ENCODE measurements around the gene DNMBP.
A peak's percentile ranks its signal among the peaks of the same experiment; 100 is the strongest.
"Not testable (repeated sequence)": the region's sequence is repeated elsewhere in the genome, so short reads cannot be mapped to it uniquely, and the experiment has no call there.

Gene DNMBP

DNA sequence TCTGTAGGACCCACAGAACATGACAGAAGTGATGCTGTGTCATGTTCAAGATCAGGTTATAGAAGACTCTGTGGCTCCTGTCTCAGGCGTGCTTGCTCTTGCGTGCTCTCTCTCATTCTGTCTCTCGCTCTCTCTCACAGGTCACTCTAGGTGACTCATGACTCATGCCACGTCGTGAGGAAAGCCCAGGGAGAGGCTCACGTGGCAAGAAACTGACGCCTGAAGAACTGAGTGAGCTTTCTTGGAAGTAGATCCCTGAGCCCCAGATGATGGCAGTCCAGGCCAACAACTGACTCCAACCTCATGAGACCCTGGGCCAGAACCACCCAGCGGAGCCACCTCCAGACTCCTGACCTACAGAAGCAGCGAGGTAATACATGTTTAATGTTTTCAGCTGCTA is 103.3 kb downstream of the DNMBP start:
- DNase-seq, result no peak

DNA sequence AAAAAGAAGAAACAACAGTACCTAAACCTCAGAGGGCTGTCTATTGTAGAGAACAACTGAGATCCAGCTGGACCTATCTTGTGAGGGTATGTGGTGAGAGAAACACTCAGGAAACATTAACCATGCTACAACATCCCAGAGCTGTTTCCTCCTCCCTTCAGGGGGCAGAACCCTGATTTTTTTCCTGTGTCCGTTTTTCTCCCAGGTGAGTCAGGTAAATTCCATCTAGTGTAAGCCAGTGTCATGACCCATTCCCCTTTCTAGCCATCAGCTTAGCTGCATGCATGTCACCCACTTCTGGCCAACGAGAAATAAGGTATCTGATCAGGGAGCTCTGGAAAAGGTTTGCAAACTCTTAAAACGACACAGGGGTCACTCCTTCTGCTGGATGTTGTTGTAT is 103.8 kb downstream of the DNMBP start:
- no peak for DNase-seq

DNA sequence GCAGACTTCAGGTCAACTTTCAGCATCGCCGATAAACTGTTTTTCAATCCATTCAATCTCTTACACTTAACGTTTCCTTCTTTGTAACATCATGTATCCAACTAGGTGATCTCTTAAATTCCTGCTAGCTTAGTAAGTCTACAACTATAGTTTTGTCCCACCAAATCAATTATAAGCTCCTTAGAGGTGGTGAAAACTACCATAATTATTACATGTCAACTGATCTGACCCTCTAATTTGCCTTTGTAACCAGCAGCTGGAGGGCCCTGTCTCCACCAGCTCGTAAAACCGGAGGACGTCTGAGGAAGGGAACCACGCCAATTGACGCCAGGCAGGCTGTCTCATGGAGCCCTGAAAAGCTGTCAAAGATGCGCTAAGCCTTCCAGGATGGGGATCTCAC is 113.9 kb downstream of the DNMBP start:
- DNase-seq, result no peak

GRCh38 chr10:99895066-99895465 is 114.7 kb downstream of the DNMBP start:
- not testable (repeated sequence) for DNase-seq

- DNase-seq, result no peak
These were observed 115.1 kb downstream of the DNMBP start for GRCh38 chr10:99894613-99895012.

DNA sequence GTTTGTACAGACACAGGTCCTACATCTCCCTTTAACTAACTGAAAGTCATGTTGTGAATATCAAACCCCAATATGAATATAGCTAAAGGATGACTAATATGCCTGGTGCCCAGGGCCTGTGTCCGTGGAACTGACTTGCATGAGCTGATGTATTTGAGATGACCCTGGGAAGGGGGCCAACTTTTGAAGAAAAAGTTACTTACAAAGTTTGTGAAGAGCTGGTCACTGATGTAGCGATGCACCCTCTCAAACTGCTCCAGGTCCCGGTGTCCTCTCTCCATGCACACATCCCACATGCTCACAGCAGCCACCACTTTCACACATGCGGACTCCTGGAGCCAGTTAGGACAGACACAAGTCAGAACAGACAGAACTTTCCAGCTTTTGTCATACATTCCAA is 121.1 kb downstream of the DNMBP start:
- no peak for DNase-seq

DNA sequence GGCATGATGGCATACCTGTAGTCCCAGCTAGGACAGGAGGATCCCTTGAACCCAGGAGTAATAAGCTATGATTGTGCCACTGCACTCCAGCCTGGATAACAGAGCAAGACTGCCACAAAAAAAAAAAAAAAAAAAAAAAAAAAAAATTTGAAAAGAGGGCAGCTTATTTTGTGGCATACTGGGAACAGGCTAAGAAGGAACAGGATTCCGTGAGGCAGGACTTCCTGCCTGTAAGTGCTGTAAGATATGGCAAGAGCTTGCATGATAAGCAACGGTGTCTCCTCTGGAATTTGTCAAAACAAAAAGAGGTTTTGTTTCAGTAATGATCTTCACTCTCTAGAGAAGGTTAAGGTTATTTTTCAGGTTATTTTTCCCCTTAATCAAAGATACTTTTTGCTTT is 126.2 kb downstream of the DNMBP start:
- DNase-seq, result no peak

DNA sequence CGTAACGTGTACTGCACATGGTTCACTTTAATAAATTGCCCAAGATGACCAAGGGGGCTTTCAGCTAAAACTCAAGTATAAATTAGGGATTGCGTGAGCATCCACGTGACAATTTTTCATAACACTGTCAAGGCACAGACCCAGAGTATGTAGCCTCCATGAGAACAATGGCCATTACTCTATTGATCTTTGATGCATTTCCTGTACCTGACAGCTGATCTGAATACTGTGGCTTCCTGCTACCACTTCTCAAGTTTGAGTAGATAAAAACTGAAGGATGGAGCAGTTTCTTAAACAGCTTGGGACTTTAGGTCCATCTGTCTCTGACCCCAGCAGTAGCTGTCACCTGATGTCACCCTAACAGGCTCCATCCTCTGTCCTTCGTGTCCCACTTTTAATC is 128.4 kb downstream of the DNMBP start:
- no peak for DNase-seq

- DNase-seq, result no peak
These were observed 129.5 kb downstream of the DNMBP start for GRCh38 chr10:99880080-99880835.

- no peak for DNase-seq
These were observed 134.3 kb downstream of the DNMBP start for GRCh38 chr10:99875473-99875872.

- no peak for DNase-seq
These were observed 135.2 kb downstream of the DNMBP start for GRCh38 chr10:99874341-99875085.

- DNase-seq, result no peak
These were observed 135.9 kb downstream of the DNMBP start for GRCh38 chr10:99873846-99874245.

DNA sequence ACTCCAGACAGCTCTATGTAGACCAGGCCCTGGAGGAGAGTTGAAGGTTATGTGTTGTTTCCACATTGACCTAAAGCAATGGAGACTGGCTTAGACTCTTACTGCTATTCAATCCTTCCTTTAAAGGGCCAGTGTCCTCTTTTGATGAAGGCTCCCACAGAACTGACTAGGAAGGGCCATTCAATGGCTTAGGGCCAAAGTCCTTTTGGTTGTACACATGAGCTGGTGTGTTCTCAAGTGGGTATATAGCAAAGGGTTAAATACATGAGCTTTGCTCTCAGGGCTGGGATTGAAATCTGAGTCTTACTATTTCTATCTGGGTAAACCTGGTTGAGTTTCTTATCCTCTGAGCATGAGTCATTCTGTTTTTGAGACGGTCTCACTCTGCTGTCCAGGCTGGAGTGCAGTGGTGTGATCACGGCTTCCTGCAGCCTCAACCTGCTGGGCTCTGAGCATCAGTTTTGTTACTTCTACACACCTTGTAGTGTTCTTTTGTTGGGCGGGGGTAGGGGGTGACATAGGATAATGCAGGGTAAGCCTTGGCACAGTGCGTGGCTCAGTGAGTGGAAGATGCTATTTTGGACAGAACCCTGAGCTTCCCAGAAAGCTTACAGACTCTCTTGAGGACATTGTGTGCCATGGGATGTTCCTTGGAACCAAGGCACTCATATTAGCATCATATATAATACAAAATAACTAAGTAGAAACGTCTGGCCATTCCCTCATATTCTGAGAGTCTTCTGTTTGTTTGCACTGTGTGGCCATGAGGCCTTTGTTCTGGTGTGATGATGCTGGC is 137.2 kb downstream of the DNMBP start:
- DNase-seq, result no peak

GRCh38 chr10:99870123-99870730 is 139.5 kb downstream of the DNMBP start:
- DNase-seq, result peak; percentile 52

- DNase-seq, result no peak
These were observed 140.1 kb downstream of the DNMBP start for GRCh38 chr10:99869581-99870122.

GRCh38 chr10:99867250-99867649 is 142.5 kb downstream of the DNMBP start:
- not testable (repeated sequence) for DNase-seq

GRCh38 chr10:99863535-99864240 is 146.1 kb downstream of the DNMBP start:
- DNase-seq, result not testable (repeated sequence)

GRCh38 chr10:99860466-99860865 is 149.3 kb downstream of the DNMBP start:
- no peak for DNase-seq

DNA sequence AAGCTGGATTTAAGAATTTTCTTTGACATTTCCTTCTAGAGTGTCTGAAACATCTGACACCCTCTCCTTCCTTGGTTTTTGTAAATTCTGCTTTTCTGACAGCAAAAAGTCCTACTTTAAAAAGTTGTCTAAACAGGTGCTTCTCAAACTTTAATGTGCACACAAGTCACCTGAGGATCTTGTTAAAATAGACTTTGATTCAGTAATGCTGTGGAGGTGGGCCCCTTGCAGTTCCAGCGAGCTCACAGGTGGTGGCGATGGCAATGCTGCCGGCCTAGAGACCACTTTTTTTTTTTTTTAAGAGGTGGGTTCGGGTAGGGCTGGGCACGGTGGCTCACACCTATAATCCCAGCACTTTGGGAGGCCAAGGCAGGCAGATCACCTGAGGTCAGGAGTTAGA is 150.2 kb downstream of the DNMBP start:
- DNase-seq, result no peak

- DNase-seq, result no peak
These were observed 150.9 kb downstream of the DNMBP start for GRCh38 chr10:99858849-99859248.

DNA sequence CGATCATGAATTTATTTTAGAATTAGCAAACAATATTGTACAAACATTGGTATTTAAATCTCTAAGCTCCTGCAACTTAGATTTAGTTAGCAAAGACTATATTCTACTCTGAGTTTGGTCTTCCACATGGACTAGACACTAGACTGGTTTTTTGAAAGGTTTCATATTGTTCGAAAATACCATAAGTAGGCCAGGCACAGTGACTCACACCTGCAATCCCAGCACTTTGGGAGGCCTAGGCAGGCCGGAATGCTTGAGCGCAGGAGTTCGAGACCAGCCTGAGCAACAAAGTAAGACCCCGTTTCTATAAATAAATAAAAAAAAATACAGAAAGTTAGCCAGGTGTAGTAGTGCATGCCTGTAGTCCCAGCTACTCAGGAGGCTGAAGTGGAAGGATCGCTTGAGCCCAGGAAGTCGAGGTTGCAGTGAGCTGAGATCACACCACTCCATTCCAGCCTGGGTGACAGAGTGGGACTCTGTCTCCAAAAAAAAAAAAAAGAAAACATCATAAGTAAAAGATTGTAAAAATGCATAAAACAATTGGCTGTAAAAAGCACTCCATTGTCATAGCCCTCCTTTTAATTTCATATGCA is 154.2 kb downstream of the DNMBP start:
- DNase-seq, result no peak

DNA sequence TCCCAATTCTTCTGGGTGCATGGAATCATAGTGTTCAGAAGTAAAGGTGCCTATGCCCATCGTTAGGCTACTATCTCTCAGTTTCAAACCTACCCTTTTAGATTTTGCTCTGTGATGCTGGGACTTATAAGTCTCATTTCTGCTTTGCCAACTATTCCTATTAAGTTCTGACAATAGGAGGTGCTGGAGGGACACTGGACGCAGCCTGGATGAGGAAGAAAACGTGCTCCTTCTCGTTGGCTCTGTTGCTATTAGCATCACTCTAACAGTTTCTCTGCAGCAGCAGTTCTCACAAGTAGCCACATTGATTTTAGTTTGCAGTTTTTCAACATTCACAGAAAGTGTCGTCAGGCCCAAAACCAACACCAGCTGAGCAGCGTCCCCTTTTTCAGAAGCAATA is 154.9 kb downstream of the DNMBP start:
- no peak for DNase-seq
